Measurements from ENCODE around the gene USP15.

The USP15 gene
- total RNA-seq: 175 to 336 (median 197) reads per million in 3 experiments

DNA sequence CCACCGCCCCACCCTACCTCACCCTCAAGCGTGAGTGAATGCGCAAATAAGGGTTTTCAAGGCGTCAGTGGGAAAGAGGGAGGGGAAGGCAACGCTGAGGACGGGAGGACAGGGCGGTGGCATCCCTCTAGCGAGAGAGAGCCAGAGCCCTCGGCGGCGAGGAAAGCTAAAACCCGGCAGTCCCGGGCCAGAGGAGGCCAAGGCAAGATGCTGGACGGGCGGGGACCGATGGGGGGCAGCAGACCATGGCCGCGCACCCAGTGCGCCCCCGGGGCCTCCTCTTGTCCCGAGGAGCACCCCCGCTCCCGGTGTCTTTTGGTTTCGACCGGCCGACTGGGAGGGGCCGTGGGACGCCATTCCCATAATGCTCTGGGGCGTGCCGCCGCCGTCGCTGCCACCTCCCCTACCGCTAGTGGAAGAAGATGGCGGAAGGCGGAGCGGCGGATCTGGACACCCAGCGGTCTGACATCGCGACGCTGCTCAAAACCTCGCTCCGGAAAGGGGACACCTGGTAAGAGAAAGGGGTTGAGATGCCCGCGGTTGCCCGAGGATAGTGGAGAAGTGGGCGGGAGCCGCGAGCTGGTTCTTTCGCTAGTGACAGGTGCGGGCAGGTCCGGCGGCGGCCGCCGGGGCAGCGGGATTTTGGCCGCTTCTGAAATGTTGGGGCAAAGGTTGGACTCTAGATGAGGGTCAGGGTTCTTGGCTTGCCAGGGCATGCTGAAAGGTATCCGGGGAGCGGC lies at the start of gene USP15:
USP15 (plus strand) TSS at position 412 of the 740 bp plus-strand sequence; CDS start at position 423, 11 bp downstream.
- DNase-seq: peak; percentile 96

DNA sequence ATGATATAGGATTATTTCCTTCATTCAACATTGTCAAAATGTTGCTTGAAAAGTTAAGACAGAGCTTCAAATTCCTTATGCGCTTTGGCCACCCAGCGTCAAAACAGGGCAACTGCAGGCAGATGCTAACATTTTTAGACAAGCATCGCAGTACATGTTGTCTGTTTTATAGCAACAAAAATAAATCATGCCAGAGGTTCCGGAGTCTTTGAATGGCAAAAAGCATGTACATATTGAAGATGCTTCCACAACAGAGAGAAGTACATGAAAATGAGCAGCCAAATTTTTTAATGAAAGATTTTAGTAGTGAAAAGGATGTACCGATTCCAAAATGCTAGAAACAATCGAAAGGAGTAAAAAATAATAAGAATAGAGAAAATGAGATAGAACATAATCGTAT lies 49.8 kb upstream of the USP15 start:
- no peak for DNase-seq

DNA sequence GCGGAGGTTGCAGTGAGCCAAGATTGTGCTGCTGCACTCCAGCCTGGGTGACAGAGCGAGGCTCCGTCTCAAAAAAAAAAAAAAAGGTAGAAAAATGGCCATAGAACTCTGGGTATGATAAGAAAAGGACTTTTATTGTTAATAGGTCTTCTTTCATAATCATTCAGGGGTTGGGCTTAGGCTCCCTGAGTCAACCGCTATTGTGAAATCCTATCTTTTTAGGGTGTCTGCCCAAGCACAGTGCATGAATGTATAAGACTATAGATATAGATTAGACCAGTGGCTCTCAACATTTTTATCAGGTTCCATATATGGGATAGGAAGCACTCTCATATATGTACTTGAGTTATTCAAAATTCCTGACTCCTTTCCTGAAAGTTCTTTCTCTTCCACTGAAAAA lies 48.7 kb upstream of the USP15 start:
- no peak for DNase-seq

DNA sequence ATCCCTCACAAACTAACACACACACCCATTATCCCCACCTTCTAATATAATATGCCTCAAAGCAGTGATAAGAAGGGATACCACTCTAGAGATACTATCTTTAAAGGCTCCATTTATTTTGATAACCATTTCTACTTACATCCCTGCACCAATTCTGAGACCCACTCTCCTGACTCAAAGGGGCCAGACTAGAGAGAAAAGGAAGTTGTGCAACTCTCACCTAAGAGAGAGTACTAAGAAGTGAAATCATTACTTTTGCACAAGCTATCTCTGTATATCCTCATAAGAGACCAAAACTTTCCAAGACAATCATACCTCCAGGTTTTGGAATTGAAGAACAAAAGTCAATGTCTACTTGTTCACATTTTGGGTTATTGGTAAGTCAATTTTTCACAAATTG lies 45.4 kb upstream of the USP15 start:
- no peak for DNase-seq

DNA sequence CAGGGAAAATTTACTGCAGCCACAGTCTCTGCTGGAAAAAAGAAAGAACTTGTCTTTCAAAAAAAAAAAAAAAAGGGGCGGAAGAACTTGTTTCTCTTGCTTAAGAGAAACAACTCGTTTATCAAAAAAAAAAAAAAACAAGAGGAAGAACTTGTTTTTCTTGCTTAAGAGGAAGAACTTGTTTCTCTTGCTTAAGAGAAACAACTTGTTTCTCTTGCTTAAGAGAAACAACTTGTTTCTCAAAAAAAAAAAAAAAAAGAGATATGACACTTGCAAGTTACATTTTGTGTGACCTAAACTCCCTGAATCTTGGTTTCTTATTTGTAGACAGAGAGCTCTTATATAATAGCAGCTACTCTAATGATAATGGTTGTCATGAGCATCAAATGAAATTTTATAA lies 44.7 kb upstream of the USP15 start:
- no peak for DNase-seq

DNA sequence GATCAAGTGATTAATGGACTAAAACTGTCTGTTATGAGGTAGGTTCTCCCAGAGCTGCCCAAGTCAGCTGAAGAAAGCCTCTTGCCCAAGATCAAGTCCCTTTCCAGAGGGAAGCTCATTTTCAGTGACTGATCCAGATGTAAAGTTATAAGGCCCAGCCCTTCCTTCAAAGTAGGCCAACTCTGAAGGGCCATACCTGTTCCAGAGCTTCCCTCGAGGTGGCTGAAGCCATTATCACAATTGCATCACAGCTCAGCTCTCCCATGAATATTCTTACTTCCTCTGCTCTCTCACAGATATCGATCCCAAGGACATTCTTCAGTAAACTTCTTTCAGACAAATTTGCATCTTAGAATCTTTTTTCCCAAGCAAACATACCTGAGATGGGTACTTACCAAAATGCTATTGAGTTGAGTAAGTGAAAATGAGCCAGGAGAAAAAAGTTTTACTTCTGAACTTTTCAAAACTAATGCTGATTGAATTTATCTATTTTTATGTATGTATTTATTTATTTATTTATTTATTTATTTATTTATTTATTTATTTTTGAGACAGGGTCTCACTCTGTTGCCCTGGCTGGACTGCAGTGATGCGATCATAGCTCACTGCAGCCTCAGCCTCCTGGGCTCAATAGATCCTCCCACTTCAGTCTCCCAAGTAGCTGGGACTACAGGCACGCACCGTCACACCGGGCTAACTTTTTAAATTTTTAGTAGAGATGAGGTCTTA lies 42.6 kb upstream of the USP15 start:
- DNase-seq: no peak

DNA sequence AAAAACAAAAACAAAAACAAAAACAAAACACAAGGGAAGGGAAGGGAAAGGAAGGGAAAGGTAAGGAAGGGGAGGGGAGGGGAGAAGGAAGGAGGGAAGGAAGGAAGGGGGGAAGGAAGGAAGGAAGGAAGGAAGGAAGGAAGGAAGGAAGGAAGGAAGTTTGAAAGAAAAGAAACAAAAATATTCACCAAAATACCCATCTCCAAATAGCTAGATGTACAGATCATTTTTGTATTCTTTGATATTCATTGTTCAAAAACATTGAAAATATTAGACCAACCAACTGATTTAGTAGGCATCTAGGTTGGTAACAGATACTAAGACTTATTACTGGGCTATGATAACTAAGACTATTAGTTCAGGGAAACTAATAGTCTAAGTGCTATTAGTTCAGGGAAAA lies 39.1 kb upstream of the USP15 start:
- DNase-seq: no peak

DNA sequence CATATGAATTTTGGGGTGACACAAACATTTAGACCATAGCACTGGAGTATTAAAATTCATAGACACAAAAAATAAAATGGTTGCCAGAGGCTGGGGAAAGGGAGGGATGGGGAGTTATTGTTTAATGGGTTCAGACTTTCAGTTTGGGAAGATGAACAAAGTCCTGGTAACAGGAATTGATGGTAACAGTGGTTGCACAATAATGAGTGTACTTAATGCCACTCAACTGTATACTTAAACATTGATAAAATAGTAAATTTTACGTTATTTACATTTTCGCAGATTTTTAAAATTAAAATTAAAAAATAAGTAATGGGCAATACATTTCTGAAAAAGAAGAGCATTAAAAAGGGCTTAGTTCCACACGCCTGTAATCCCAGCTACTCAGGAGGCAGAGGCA lies 35.6 kb upstream of the USP15 start:
- no peak for DNase-seq

DNA sequence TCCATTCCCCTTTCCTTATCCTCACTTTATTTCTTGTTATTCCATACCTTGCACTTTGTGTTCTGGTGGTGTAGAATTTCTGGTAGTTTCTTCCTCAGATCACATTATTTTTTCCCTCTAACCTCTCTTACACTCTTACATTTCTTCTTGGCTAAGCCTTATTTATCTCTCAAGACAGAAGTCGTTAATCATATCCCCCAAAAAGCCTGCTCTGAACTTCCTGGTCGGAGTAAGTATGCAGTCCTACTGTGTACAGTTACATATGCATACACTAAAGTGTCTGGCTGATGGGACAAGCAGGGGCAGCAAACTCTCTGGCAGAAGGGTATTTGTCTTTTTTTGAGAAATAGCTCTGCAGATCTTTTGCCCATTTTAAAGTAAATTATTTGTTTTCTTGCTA lies 33.1 kb upstream of the USP15 start:
- DNase-seq: no peak

DNA sequence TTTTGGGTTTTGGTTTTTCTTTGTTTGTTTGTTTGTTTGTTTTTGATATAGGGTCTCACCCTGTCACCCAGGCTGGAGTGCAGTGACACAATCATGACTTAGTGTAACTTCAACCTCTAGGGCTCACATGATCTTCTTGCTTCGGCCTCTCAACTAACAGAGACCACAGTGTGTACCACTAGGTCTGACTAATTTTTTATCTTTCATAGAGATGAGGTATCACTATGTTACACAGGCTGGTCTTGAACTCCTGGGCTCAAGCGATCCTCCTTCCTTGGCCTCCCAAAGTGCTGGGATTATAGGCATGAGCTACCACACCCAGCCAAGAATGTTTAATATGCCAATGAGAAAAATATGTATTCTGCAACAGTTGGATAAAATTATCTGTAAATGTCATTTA lies 29.6 kb upstream of the USP15 start:
- no peak for DNase-seq

DNA sequence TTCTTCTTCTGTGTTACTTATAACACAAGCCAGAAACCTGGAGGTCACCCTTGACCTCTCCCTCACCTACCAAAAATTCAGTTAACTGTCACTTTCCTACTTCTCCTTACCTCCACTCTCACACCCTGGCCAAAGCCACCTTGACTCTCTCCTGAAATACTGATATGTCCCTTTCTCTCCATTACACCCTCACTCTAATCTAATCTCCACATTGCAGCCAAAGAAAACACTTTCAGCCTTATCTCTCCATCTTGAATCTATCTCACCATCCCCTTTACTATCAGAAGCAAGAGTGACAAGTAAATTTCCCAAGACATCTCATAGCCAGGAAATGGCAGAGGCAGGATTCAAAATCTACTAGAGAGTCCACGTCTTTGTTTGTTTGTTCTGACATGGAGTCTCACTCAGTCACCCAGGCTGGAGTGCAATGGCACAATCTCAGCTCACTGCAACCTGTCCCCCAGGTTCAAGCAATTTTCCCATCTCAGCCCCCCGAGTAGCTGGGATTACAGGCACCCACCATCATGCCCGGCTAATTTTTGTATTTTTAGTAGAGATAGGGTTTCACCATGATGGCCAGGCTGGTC lies 28.0 kb upstream of the USP15 start:
- DNase-seq: no peak

DNA sequence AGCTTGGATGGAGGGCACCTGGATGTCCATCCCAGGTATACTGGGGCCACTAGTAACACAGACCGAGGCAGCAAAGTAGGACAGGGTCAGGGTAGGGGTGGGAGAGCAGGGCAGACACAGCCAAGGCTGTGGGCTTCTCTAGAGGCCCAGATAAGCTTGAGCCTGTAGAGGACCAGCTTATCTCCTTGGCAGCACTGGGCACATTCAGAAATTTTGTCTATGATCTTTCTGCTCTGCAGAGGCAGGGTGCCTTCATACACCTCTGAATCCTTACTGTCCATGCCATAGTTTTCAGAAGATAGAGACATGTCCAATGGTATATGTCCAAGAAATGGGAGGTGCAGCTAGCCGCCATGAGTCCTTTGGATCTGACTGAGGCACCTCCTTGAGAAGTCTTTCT lies 26.4 kb upstream of the USP15 start:
- no peak for DNase-seq

DNA sequence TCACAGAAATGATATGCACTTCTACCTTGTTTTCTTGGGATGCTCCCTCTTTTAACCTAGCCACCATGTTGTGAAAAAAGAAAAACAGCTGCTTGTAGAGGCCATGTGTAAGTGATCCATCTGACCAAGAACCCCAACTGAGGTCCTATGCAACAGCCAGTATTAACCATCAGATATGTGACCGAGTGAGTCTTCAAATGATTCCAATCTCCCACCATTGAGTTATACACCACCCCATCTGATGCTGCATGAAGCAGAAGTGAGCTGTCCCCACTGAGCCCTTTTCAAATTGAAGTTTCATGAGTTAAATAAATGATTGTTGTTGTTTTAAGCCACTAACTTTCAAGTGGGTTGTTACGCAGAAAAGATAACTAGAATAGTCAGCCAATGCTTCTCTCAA lies 20.6 kb upstream of the USP15 start:
- DNase-seq: no peak

DNA sequence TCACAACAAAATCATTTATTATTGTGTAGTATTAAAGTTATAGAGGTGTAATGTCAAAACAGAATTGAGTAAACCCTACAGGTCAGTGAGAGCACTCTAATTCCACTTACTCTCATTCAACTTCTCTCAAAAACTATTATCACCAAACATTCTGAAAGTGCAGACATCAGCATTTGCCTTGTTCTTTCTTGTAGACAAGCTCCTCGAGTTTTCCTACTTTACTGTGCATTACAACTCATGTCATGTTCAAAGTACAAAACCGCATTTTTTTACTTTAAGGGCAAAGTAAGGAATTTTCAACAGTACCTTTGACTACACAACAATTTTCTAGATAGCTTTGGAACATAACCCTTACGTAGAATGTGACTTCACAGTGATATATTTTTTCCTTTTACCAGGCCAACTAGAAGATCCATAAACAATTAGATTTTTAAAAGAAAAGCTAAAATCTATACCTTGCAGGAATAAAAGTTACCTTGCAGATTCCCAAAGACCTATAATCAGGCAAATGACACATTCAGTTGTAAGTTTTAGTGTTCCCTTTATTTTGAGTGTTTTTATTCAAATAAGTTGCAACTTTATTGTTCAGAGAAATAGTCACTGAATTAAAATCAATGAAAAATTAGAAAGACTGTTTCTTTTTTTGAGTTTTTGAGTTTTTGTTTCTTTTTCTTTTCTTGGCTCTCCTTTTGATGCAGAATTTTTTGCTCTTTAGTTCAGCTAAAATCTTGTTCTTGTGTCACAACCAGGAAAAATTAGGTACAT lies 12.7 kb upstream of the USP15 start:
- DNase-seq: no peak

DNA sequence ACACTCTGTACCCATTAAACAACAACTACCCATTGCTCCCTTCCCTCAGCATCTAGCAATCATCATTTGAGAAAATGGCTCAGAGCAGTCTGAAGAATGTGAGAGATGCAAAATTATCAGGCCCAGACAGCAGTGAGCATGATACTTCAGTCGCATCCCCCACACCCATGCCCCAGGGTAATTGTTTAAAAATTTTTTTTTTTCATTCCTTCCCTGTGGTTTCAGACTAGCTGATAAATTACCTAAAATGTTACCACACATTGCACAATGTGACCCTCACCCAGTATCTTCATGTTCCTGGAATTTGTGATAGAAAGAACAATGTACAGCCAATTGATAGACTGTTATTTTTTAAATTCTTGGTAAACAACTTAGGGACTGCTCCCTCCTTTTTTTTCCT lies 11.3 kb upstream of the USP15 start:
- DNase-seq: no peak

DNA sequence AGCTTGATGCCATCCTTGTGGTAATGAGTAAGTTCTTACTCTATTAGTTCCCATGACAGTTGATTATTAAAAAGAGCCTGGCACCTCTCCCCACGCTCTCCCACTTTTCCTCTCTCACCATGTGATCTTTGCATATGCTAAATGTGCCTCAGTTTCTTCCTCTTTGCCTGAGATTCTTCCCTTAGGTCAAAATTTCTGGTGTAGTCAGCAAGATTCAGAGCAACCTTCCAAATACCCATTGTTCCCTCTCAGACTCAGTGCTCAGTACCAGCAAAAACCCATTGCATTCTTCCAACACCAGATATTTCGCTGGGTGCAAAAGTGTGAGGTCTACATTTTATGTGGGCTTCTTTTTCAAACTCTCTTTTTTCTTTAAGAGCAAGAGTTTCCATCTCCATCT lies 10.8 kb upstream of the USP15 start:
- DNase-seq: no peak

DNA sequence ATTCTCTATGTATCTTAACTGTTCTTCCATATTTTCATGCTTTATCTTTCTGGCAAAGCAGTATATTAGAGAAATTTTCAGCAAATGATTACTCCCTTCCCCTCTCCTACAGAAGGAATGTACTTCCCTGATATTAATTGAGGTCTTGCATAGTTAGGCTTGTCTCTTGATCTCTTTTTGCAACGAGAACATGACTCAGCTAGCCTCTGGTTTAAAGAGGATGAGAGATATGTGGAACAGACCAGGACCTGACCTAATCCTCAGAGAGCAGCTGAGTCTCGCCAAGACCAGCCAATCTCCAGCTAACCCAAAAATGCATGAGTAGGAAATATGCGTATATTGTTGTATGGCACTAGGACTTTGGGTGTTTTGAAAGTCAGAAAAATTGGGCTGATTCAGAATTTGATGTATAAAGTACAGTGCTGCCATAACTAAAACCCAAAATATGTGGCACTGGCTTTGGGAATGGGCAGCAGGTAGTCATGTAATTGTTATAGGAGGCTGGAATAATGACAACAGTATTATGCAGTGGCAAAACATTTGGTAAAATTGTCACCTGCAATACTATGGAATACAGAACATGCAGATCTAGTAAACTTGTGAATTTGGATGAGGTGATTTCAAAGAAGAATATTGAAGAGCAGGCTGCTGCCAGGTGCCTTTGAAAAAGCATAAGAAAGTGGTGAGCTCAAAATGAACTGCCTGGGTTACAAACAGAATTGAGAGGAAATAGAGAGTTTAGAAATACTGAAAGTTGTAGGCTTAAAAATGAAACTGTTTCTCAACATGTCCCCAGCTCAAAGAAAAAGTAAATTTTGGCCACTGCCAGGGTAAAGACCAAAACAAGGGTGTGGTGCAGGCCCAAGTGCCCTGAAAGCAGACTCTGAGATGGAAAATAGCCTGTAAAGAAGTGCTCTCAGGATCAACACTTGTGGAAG lies 9.3 kb upstream of the USP15 start:
- DNase-seq: no peak

DNA sequence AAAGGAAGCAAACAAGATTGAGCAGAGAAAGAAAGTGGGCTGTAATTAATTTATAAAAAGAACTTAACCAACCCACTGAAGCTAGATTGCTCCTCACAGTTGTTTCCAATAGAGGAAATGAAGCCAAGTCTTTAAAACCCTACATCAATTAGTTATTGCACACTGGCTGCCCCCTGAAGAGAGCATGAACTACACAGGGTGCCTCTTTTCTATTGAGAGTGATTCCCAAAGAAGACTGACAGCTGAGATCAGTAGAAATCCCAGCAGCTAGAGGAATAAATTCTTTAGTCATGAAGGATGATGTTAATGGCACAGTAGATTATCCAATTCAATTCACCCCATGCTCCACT lies 8.6 kb upstream of the USP15 start:
- DNase-seq: no peak

DNA sequence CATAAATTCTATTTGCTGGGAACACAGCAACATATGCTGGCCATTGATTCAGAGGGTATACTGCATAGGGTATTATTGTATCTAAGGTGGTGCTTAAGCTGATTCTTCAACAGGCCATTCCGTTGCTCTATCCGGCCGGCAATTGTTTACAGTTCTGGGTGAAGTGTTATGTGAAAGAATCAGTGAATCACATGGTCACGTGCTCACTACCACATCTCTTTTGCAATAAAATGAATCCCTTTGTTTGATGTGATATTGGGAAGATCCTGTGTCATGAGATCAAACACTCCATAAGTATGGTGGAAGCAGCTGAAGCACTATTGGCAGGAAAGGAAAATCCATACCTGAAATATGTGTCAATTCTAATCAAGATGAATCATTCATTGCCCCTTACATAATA lies 7.6 kb upstream of the USP15 start:
- DNase-seq: no peak

DNA sequence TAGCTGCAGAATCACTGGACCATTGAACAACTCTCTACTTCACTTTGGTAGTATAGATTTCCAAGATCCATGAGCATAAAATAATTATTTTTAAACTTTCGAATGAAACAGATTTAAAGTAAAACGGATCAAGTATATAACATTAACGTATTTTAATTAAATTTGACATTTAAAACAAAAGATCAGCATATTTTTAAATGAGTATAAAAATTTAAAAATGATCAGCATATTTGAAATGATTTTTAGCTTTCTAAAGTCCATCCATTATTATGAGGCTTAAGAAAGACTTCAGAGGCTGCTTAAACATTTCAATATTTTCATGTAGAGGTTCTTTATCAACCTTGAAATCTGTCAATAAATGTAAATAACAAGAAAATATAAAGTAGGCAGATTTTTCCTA lies 5.2 kb upstream of the USP15 start:
- no peak for DNase-seq

DNA sequence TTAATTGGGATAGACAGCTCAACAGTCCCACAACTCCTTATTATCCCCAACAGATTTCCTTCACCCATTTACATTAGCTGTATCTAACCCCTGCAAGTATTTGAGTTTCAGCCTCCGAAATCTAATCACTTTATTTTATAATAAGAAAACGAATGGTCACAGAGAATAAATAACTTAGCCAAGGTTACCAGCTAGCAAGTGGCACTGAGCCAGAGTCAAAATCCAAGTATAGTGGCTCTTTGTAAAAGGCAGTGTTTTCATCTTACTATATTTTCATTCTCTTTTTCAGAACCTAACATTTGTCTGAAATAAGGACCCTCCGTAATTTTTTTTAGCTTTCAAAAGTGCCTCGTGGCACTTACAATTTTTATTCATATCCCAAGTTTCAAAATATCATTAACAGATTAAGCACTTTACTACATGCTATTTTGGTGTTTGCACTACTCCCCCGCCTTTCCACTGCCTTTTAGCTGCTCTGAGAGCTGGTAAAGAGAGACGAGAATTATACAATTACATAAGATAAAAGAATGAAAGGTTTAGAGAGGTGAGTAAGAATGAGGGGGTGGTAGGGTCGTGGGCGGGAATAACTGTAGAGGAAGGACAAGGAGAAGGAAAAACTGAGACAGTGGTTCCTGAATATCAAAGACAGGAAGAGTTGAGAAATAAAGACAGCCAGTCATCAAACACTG lies 3.7 kb upstream of the USP15 start:
- DNase-seq: no peak

DNA sequence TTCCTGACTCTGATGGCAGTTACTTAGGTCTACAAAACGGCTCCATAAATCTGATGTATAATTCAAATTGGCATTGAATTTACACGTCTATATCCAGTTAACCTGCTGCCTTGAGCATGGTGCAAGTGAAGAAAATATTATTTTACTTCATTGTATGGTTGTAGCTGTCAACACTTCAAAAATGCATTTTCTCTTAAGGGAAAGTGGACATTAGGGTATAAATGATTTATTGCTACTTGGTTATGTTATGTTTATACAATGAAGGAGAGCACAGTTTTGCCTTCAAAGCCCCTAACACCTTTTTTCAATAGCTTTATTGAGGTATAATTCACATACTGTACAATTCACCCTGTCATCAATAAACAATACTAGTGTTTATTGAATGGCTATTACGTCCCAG lies 2.0 kb upstream of the USP15 start:
- DNase-seq: no peak
